ENCODE results near the gene HSPE1.
A peak's percentile ranks its signal among the peaks of the same experiment; 100 is the strongest.
"Not testable (repeated sequence)": the region's sequence is repeated elsewhere in the genome, so short reads cannot be mapped to it uniquely, and the experiment has no call there.

The HSPE1 gene

GRCh38 chr2:197498937-197499593, 1.1 kb upstream of the HSPE1 start:
- peak; percentile 46 for DNase-seq (ENCODE audit: low read depth)

GRCh38 chr2:197500503-197501131, 438 bp downstream of the HSPE1 start:
- no peak for DNase-seq (ENCODE audit: low read depth)

GRCh38 chr2:197502201-197502600, 2.0 kb downstream of the HSPE1 start:
- no peak for DNase-seq (ENCODE audit: low read depth)

- no peak for DNase-seq (ENCODE audit: low read depth)
Measured at GRCh38 chr2:197502685-197503084, 2.5 kb downstream of the HSPE1 start.

- no peak for DNase-seq (ENCODE audit: low read depth)
Measured at GRCh38 chr2:197504000-197504399, 3.8 kb downstream of the HSPE1 start.

GRCh38 chr2:197504512-197504911, 4.3 kb downstream of the HSPE1 start:
- no peak for DNase-seq (ENCODE audit: low read depth)

GRCh38 chr2:197506658-197507057, 6.5 kb downstream of the HSPE1 start:
- no peak for DNase-seq (ENCODE audit: low read depth)

GRCh38 chr2:197513915-197514314, 13.7 kb downstream of the HSPE1 start:
- DNase-seq (ENCODE audit: low read depth), result no peak

GRCh38 chr2:197514754-197515153, 14.6 kb downstream of the HSPE1 start:
- DNase-seq (ENCODE audit: low read depth), result no peak

GRCh38 chr2:197515315-197515738, 15.1 kb downstream of the HSPE1 start:
- no peak for DNase-seq (ENCODE audit: low read depth)

- DNase-seq (ENCODE audit: low read depth), result peak; percentile 86
Measured at GRCh38 chr2:197515739-197516392, 15.7 kb downstream of the HSPE1 start, which contains the start of gene MOB4. TSS of gene MOB4 (plus strand) at chr2:197516066. CDS start at chr2:197516087, 21 bp downstream.

- no peak for DNase-seq (ENCODE audit: low read depth)
Measured at GRCh38 chr2:197516393-197516761, 16.2 kb downstream of the HSPE1 start.

- DNase-seq (ENCODE audit: low read depth), result no peak
Measured at GRCh38 chr2:197517150-197517549, 17.0 kb downstream of the HSPE1 start.

GRCh38 chr2:197538412-197538811, 38.2 kb downstream of the HSPE1 start:
- no peak for DNase-seq (ENCODE audit: low read depth)

GRCh38 chr2:197539734-197540133, 39.6 kb downstream of the HSPE1 start:
- no peak for DNase-seq (ENCODE audit: low read depth)

GRCh38 chr2:197543206-197543605, 43.0 kb downstream of the HSPE1 start:
- no peak for DNase-seq (ENCODE audit: low read depth)

- DNase-seq (ENCODE audit: low read depth), result no peak
Measured at GRCh38 chr2:197547163-197547900, 47.2 kb downstream of the HSPE1 start.

GRCh38 chr2:197548582-197548981, 48.4 kb downstream of the HSPE1 start:
- no peak for DNase-seq (ENCODE audit: low read depth)

- DNase-seq (ENCODE audit: low read depth), result not testable (repeated sequence)
Measured at GRCh38 chr2:197551260-197551659, 51.1 kb downstream of the HSPE1 start.

Data from stimulated activated CD8-positive, alpha-beta memory T cell treated with anti-CD3 and anti-CD28 coated beads, Interleukin-12 subunit alpha, Interleukin-12 subunit beta, amount 100 ng/mL, for 4 hours (primary cell).